Testis (tissue), 3 donors: Measurements from ENCODE around the gene GDPD4. TPM values are rescaled to one million over a fixed set of nuclear protein-coding genes. Genes with fewer than 3 reads are reported as not detected.

Source experiments
- DNase-seq: peaks from one replicate; pipeline ENCODE4 v3.0.0-alpha.2; 2019
- H3K27ac ChIP-seq, 2 donors: fragments of 200-600 bp; sonication (generic); one replicate each; pipeline ENCODE4 v1.5.1; 2019
- H3K27me3 ChIP-seq: fragments of 200-600 bp; sonication (generic); one replicate; pipeline ENCODE4 v1.5.1; 2019
- H3K36me3 ChIP-seq: fragments of 200-600 bp; sonication (generic); one replicate; pipeline ENCODE4 v1.5.1; 2017; ENCODE audit warnings: low read depth; ENCODE audit errors: missing control alignments
- H3K4me1 ChIP-seq: fragments of 200-600 bp; sonication (generic); one replicate; pipeline ENCODE4 v1.5.1; 2019
- H3K4me3 ChIP-seq, 2 donors: fragments of 200-600 bp; sonication (generic); one replicate each; pipeline ENCODE4 v1.5.1; 2017 to 2019
- H3K9me3 ChIP-seq: fragments of 200-600 bp; sonication (generic); one replicate; pipeline ENCODE4 v1.5.1; 2017
- CTCF ChIP-seq, 3 experiments: fragments of 450-650 bp in 2 of 3; fragments of 200-600 bp in 1 of 3; sonication (generic) in 1 of 3; IDR thresholded peaks; one replicate each; pipeline ENCODE4 v1.5.1; 2016 to 2019; ENCODE audit warnings: antibody characterized with exemption in 3 of 3, mild to moderate bottlenecking in 2 of 3, moderate library complexity in 1 of 3
- POLR2A ChIP-seq: fragments of 450-650 bp; IDR thresholded peaks from one replicate; pipeline ENCODE4 v1.6.1; 2017; ENCODE audit warnings: antibody characterized with exemption, mild to moderate bottlenecking, moderate library complexity
- WGBS, 2 donors: methylation state at CpG; one replicate each; pipeline ENCODE4 v1.1.5; 2018; 5-methylcytosine and 5-hydroxymethylcytosine counted together
- intact Hi-C: fragments of 100-400 bp; cut with DNase I; formaldehyde crosslinking; loops from one replicate; pipeline ENCODE4 v1.15.1; 2023; ENCODE audit warnings: low total_unique reads
- polyA plus RNA-seq: library from polyadenylated mRNA; stranded (reverse); fragments of 350-450 nt; fragmentation: Illumina TruSeq; extraction: RNeasy Lipid Tissue Mini Kit (QIAGEN cat#74804); gene quantifications from one replicate; pipeline ENCODE4 v1.2.3, GENCODE V29; 2014; ENCODE audit warnings: low read depth, low replicate concordance; ENCODE audit not compliant: insufficient read depth
- total RNA-seq, 2 donors: library from RNA; depleted of rRNA; stranded (reverse); fragments of >200 nt; gene quantifications; one replicate each; pipeline ENCODE4 v1.2.3, GENCODE V29; 2016

Gene GDPD4
- total and polyA plus RNA-seq, 3 donors from 2014 or later: 11.9 to 27.2 (median 22.6) TPM

GRCh38 chr11:77253690-77254089 is 47.8 kb downstream of the GDPD4 start:
- no peak overlapping the region for H3K27ac ChIP-seq
- TF ChIP-seq POLR2A: no peak
- no peak for TF ChIP-seq CTCF (IDR thresholded peaks at IDR 0.05)
- no peaks in the 10 kb centered on the region for H3K9me3 ChIP-seq
- DNase-seq: no peak
- H3K36me3 ChIP-seq: no peaks in the 10 kb centered on the region
- no peaks in the 10 kb centered on the region for H3K4me1 ChIP-seq
- WGBS, 2 donors: 100% methylated on average over 1 of the region's 1 CpG
- H3K27me3 ChIP-seq: no peaks in the 10 kb centered on the region
- intact Hi-C loops: no loop called here
- no peak overlapping the region for H3K4me3 ChIP-seq

GRCh38 chr11:77252555-77253270 is 48.8 kb downstream of the GDPD4 start:
- Histone ChIP-seq H3K36me3 (no peaks in the 10 kb centered on the region), H3K27me3 (no peaks in the 10 kb centered on the region), H3K4me1 (no peaks in the 10 kb centered on the region), H3K27ac (no peak overlapping the region), H3K9me3 (no peaks in the 10 kb centered on the region), H3K4me3 (no peak overlapping the region)
- TF ChIP-seq POLR2A: no peak
- TF ChIP-seq CTCF (IDR thresholded peaks at IDR 0.05): no peak
- no peak for DNase-seq
- intact Hi-C loops: no loop called here
- 89 to 94% methylated on average over 2 to 3 of the region's 3 CpGs for WGBS, 2 donors

GRCh38 chr11:77250881-77251640 is 50.4 kb downstream of the GDPD4 start:
- intact Hi-C loops: no loop called here

GRCh38 chr11:77249427-77249826 is 52.1 kb downstream of the GDPD4 start:
- no peaks in the 10 kb centered on the region for H3K36me3 ChIP-seq
- TF ChIP-seq CTCF (IDR thresholded peaks at IDR 0.05) (no peak), POLR2A (no peak)
- DNase-seq: no peak
- H3K4me1 ChIP-seq: no peaks in the 10 kb centered on the region
- H3K27me3 ChIP-seq: no peaks in the 10 kb centered on the region
- WGBS, 2 donors: 87 to 92% methylated on average over 3 of the region's 3 CpGs
- no peak overlapping the region for H3K27ac ChIP-seq
- H3K9me3 ChIP-seq: no peaks in the 10 kb centered on the region
- intact Hi-C loops: no loop called here
- H3K4me3 ChIP-seq: no peak overlapping the region

More at GRCh38 chr11:77250881-77251640, 50.4 kb downstream of the GDPD4 start:
- Histone ChIP-seq H3K27ac (no peak overlapping the region), H3K36me3 (no peaks in the 10 kb centered on the region), H3K4me1 (no peaks in the 10 kb centered on the region), H3K9me3 (no peaks in the 10 kb centered on the region), H3K27me3 (no peaks in the 10 kb centered on the region), H3K4me3 (no peak overlapping the region)
- no peak for DNase-seq
- 80 to 88% methylated on average over 1 of the region's 1 CpG for WGBS, 2 donors
- TF ChIP-seq POLR2A (no peak), CTCF (IDR thresholded peaks at IDR 0.05) (no peak)
